ENCODE data around the gene FIS1. TPM values are rescaled to one million over a fixed set of nuclear protein-coding genes. Genes with fewer than 3 reads are reported as not detected.

The FIS1 gene
- 101 and 107 TPM in 2 replicates for total RNA-seq

GRCh38 chr7:101244375-101245146 lies at the start of gene FIS1:
TSS of gene FIS1 (minus strand) at chr7:101245081. CDS start at chr7:101245004, 77 bp downstream.

GRCh38 chr7:101237206-101238067 lies 7.4 kb downstream of the FIS1 start, which contains the start of gene CLDN15:
TSS of gene CLDN15 (minus strand) at chr7:101237802. CDS start at chr7:101237581, 221 bp downstream.

GRCh38 chr7:101217388-101218235 lies 27.3 kb downstream of the FIS1 start, which contains the start of the genes PLOD3 and ZNHIT1:
TSS of gene PLOD3 (minus strand) at chr7:101217581. CDS start at chr7:101217274, 307 bp downstream.
TSS of gene ZNHIT1 (plus strand) at chr7:101218165. CDS start at chr7:101218196, 31 bp downstream.

GRCh38 chr7:101200862-101201599 lies 43.9 kb downstream of the FIS1 start, which contains the start of gene MOGAT3:
TSS of gene MOGAT3 (minus strand) at chr7:101201036. CDS start at chr7:101200854, 182 bp downstream.

Other genes starting within 250 kb of the FIS1 start
- not detected in 2 replicates for gene MUC17, start 225.0 kb downstream of the FIS1 start, total RNA-seq
- gene TRIM56, start 159.6 kb downstream of the FIS1 start, total RNA-seq, result 31.9 and 43.8 TPM in 2 replicates
- gene SERPINE1, start 118.0 kb downstream of the FIS1 start, total RNA-seq, result 1,589 and 2,809 TPM in 2 replicates
- 87.7 and 89.2 TPM in 2 replicates for gene AP1S1, start 90.6 kb downstream of the FIS1 start, total RNA-seq
- gene VGF, start 79.5 kb downstream of the FIS1 start, total RNA-seq, result 0.07 and 0.26 TPM in 2 replicates
- not detected in 2 replicates for gene NAT16, start 64.8 kb downstream of the FIS1 start, total RNA-seq
- gene MOGAT3, start 44.0 kb downstream of the FIS1 start, total RNA-seq, result not detected in 2 replicates
- 164 and 240 TPM in 2 replicates for gene PLOD3, start 27.5 kb downstream of the FIS1 start, total RNA-seq
- gene ZNHIT1, start 26.9 kb downstream of the FIS1 start, total RNA-seq, result 50.3 and 60.0 TPM in 2 replicates
- 3.1 and 4.3 TPM in 2 replicates for gene CLDN15, start 7.3 kb downstream of the FIS1 start, total RNA-seq
- 23.2 and 25.3 TPM in 2 replicates for gene IFT22, start 76.7 kb upstream of the FIS1 start, total RNA-seq
- gene COL26A1, start 117.8 kb upstream of the FIS1 start, total RNA-seq, result not detected in 2 replicates